ENCODE measurements around the gene DNLZ.
"Not testable (repeated sequence)": the region's sequence is repeated elsewhere in the genome, so short reads cannot be mapped to it uniquely, and the experiment has no call there.

DNLZ gene

GRCh38 chr9:136361754-136362449, 1.6 kb downstream of the DNLZ start:
- in situ Hi-C loops (cut with MboI; ENCODE audit: low sequenced_read_pairs), result no loop called here

- in situ Hi-C loops (cut with MboI; ENCODE audit: low sequenced_read_pairs), result no loop called here
These were observed 2.3 kb downstream of the DNLZ start for GRCh38 chr9:136361047-136361753.

GRCh38 chr9:136359774-136360718, 3.5 kb downstream of the DNLZ start:
- in situ Hi-C loops (cut with MboI; ENCODE audit: low sequenced_read_pairs), result no loop called here

- in situ Hi-C loops (cut with MboI; ENCODE audit: low sequenced_read_pairs), result no loop called here
These were observed 4.7 kb downstream of the DNLZ start for GRCh38 chr9:136358888-136359287.

GRCh38 chr9:136358016-136358415, 5.5 kb downstream of the DNLZ start:
- in situ Hi-C loops (cut with MboI; ENCODE audit: low sequenced_read_pairs), result no loop called here

- in situ Hi-C loops (cut with MboI; ENCODE audit: low sequenced_read_pairs), result no loop called here
These were observed 6.3 kb downstream of the DNLZ start for GRCh38 chr9:136357202-136357725.

GRCh38 chr9:136355616-136356557, 7.7 kb downstream of the DNLZ start:
- in situ Hi-C loops (cut with MboI; ENCODE audit: low sequenced_read_pairs), result no loop called here

GRCh38 chr9:136354592-136355085, 8.9 kb downstream of the DNLZ start:
- in situ Hi-C loops (cut with MboI; ENCODE audit: low sequenced_read_pairs), result no loop called here

- in situ Hi-C loops (cut with MboI; ENCODE audit: low sequenced_read_pairs), result no loop called here
These were observed 9.6 kb downstream of the DNLZ start for GRCh38 chr9:136353757-136354488.

- in situ Hi-C loops (cut with MboI; ENCODE audit: low sequenced_read_pairs), result no loop called here
These were observed 10.5 kb downstream of the DNLZ start for GRCh38 chr9:136353088-136353487.

- in situ Hi-C loops (cut with MboI; ENCODE audit: low sequenced_read_pairs), result no loop called here
These were observed 10.9 kb downstream of the DNLZ start for GRCh38 chr9:136352682-136353081.

- in situ Hi-C loops (cut with MboI; ENCODE audit: low sequenced_read_pairs), result not testable (repeated sequence)
These were observed 11.7 kb downstream of the DNLZ start for GRCh38 chr9:136351868-136352267.

- in situ Hi-C loops (cut with MboI; ENCODE audit: low sequenced_read_pairs), result no loop called here
These were observed 12.2 kb downstream of the DNLZ start for GRCh38 chr9:136351252-136351800.

- in situ Hi-C loops (cut with MboI; ENCODE audit: low sequenced_read_pairs), result no loop called here
These were observed 14.0 kb downstream of the DNLZ start for GRCh38 chr9:136349546-136349945.

- in situ Hi-C loops (cut with MboI; ENCODE audit: low sequenced_read_pairs), result no loop called here
These were observed 14.9 kb downstream of the DNLZ start for GRCh38 chr9:136348691-136349090.

- in situ Hi-C loops (cut with MboI; ENCODE audit: low sequenced_read_pairs), result no loop called here
These were observed 15.9 kb downstream of the DNLZ start for GRCh38 chr9:136347472-136348256.

- in situ Hi-C loops (cut with MboI; ENCODE audit: low sequenced_read_pairs), result no loop called here
These were observed 16.5 kb downstream of the DNLZ start for GRCh38 chr9:136346927-136347465.

- in situ Hi-C loops (cut with MboI; ENCODE audit: low sequenced_read_pairs), result no loop called here
These were observed 17.4 kb downstream of the DNLZ start for GRCh38 chr9:136346157-136346481.
